Stomach (tissue), 4 donors: Measurements from ENCODE around the gene UBE2G1.

ENCODE experiments used
- CTCF ChIP-seq, 7 experiments: fragments of 450-650 bp in 4 of 7; fragments of 200-600 bp in 3 of 7; sonication (generic) in 3 of 7; IDR thresholded peaks; one replicate each; pipeline ENCODE4 v1.5.1; 2016 to 2019; ENCODE audit warnings: antibody characterized with exemption in 7 of 7, control low read depth in 2 of 7, mild to moderate bottlenecking in 1 of 7
- EP300 ChIP-seq: sonication (generic); formaldehyde crosslinking; IDR thresholded peaks from one replicate; pipeline ENCODE4 v1.6.1; 2017; ENCODE audit warnings: antibody characterized with exemption
- POLR2A ChIP-seq, 4 donors: fragments of 450-650 bp; IDR thresholded peaks; one replicate each; pipeline ENCODE4 v1.6.1; 2016; ENCODE audit warnings: antibody characterized with exemption in 4 of 4, control low read depth in 2 of 4, mild to moderate bottlenecking in 1 of 4, moderate library complexity in 1 of 4
- POLR2AphosphoS5 ChIP-seq, 3 donors: sonication (generic); formaldehyde crosslinking; IDR thresholded peaks; one replicate each; pipeline ENCODE4 v1.6.1; 2016; ENCODE audit warnings: antibody characterized with exemption in 3 of 3

DNA sequence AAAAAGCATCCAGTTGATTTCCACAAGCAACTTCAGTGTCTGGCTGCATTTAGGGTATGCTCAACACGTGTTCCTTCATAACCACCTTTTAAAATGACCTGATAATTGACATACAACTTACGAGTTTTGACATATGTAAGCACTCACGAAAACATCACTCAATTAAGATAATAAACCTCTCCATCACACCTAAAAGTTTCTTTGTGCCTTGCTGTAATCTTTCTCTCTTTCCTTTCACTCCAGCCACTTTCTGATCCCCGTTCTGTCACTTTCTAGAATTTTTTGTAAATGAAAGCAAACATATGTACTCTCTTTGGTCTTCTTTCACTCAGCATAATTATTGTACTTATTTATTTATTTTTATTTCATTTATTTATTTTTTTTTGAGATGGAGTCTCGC, 20.7 kb upstream of the UBE2G1 start:
- TF ChIP-seq POLR2AphosphoS5 (IDR thresholded peaks at IDR 0.05) (no peak), CTCF (IDR thresholded peaks at IDR 0.05) (no peak), POLR2A (IDR thresholded peaks at IDR 0.05) (no peak), EP300 (no peak)
